ENCODE results near the gene SMS.

Gene SMS

GRCh38 chrX:21986596-21986995 lies 46.1 kb downstream of the SMS start:
- DNase-seq: no peak

DNA sequence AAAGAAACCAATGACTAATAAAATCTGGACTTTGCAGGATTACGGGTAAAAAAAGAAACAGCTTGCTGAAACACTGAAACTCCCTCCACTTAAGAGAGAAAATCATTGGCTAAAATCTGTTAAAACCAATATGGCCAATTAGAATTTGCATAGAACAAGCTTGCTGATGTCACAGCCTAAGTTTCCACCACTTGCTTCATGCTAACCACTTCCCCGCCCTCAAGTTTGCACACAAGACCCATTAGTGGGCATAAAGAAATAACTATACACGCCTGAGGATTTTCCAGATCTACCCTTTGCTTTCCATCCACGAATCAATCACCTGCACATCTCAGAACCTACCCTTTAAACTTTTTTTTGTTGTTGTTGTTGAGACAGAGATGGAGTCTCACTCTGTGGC lies 48.9 kb downstream of the SMS start:
- DNase-seq: no peak

DNA sequence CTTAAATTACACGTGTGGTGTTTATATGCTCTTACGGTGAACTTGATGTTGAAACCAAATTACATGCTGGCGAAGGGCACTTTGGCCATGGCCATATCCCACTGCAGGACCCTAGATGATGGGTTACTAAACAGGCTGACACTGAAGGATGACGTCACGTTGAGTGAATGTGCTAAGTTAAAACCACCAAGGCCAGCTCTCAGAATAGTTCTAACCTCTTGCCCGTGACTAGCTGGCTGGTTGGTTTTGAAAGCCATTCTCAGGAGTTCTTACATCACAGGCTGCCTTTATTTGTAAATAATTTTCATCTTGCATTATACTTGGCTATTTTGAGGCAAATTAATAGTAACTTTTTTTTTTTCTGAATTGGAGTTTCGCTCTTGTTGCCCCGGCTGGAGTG lies 50.3 kb downstream of the SMS start:
- DNase-seq: no peak

DNA sequence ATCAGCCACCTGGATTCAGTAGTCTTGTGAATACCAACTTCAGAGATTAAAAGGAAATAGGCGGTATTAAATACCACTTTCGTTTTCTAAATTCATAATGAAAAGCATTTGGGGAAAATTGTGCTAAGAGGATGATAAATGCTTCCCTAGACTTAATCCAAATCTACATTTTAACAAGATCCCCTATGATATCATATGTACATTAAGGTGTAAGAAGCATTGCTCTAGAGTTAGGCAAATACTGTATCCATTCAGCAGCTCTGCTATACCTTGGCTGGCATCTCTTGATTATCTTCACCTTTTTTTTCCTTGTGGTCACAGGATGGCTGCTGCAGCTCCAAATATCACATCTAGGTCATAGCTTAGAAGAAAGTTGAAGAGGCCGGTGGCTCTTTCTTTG lies 51.0 kb downstream of the SMS start:
- no peak for DNase-seq

- no peak for DNase-seq
Measured at GRCh38 chrX:21993265-21993664, 52.8 kb downstream of the SMS start.

DNA sequence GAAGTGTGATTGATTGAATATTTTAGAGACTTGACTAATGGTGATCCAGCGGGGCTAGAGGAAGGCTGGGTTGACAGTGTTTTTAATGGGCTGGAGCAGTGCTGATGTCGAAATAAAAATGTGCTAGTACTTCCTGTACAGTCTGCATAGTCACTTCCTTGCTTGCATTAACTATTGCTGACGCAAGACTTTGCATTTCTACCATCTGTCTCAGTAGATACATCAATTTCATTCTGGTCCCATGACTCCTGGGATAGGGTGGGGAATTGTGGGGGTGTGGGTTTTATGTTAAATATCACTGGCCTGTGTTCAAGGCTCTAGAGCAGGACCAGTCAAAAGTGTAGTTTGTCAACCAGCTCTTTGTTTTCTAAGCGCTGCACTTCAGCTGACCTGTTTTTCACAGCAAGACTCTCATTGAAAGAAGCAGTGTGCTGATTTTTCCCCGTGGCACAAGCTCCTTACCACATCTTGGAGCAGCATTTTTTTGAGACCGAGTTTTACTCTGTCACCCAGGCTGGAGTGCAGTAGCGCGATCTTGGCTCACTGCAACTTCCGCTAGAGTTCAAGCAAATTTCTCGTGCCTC lies 56.5 kb downstream of the SMS start:
- DNase-seq: no peak

GRCh38 chrX:21998037-21998436 lies 57.5 kb downstream of the SMS start:
- DNase-seq: no peak

DNA sequence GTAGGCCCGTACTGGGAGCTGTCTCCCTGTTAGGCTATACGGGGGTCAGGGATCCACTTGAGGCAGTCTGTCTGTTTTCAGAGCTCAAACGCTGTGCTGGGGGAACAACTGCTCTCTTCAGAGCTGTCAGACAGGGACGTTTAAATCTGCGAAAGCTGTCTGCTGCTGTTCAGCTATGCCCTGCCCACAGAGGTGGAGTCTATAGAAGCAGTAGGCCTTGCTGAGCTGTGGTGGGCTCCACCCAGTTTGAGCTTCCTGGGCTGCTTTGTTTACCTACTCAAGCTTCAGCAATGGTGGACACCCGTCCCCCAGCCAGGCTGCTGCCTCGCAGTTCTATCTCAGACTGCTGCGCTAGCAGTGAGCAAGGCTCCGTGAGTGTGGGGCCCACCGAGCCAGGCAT lies 64.4 kb downstream of the SMS start:
- DNase-seq: no peak

DNA sequence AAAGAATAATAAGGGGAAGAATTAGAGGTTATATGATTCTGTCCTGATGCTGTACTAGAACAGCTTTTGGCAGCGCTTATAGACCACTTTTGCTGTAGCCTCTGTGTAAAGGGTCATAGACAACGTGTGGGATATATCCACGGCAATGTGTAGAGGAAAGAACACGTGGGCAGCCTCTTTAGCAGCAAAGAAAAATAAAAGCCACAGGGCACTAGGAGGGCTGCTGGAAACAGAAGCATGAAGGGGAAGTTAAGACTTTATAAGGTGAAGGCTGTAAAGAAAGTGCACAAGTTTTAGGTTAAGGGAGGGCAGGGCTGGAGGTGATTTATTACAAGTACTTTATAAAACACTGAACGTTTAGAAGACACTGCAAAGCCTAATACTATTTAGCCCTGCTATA lies 71.5 kb downstream of the SMS start:
- DNase-seq: no peak

DNA sequence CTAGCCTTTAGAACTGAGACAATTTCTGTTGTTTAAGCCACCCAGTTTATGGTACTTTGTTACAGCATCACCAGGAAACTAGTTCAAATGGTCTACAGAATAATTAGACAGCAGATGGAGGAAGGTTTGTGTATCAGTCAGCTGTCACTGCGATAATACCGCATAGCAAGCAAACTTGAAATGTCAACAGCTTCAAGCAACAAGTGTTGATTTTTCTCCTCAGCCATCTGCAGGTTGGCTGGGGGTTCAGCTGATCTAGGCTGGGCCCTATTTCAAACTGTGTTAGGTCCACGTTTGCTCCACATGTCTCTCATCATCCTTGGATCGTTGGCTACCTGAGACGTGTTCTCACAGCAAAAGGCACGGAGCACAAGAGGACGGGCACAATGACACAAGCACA lies 72.4 kb downstream of the SMS start:
- no peak for DNase-seq

DNA sequence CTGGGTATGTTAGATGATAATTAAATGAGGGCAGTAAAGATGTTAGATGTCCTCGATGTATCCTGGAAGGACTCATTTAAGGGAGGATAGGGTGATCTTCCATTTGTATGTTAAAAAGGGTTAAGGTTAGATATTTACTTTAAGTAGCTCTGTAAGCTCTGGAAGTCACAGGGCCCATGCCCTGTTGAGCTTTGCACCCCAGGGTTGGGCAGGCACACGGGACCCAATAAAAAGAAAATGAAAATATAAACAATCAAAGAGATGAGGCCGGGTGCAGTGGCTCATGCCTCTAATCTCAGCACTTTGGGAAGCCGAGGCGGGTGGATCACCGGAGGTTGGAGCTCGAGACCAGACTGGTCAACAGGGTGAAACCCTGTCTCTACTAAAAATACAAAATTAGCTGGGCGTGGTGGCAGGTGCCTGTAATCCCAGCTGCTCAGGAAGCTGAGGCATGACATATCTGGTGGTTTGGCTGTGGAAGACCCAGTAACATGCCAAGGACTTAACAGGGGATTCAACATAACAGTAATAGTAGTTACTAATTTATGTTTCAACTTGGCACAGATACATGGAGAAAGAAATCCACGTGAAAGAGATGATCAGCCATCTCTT lies 74.7 kb downstream of the SMS start:
- no peak for DNase-seq

DNA sequence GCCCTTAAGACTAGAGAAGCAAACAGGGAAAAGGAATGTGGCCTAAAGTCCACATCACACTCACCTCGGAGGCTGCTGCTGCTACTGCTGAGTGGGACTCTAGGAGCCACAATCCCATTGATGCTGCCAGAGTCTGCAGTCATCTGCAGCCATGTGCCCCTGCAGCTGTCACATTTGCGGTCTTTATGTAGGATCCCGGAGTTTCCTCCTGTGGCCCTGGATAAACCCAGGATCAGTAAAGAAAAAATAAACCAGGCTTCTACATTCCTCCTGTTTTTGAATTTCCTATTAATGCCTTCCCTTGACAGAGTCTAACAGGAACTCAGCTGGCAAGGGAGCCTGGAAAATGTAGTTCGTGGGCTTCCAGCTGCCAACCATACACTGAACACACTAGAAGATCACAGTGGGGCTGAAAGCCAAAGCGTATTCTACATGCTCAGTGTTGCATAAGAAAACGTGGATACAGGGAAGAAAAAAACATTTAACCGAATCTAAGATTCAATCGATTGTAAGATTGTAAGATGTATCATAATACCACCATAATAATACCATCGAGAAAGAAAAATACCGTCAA lies 81.3 kb downstream of the SMS start:
- no peak for DNase-seq

DNA sequence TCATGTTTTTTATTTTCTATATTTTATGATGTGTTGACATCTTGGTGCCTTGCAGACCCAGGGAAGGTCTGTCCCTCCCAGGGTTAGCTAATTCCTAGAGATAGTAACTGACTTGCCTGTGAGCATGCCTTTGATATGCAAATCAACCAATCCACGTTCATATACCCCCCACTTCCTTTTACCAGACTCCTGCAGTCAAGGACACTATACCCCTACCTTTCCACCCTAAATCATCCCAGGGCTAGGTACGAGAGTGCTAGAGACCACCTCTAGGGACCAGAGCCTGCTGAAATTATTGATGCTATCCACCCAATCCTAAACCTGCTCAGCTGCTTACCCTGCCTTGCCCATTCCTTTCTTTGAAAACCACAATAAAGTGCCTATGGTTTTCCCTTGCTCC lies 84.1 kb downstream of the SMS start:
- DNase-seq: no peak

GRCh38 chrX:22025751-22026150 lies 85.2 kb downstream of the SMS start:
- no peak for DNase-seq

DNA sequence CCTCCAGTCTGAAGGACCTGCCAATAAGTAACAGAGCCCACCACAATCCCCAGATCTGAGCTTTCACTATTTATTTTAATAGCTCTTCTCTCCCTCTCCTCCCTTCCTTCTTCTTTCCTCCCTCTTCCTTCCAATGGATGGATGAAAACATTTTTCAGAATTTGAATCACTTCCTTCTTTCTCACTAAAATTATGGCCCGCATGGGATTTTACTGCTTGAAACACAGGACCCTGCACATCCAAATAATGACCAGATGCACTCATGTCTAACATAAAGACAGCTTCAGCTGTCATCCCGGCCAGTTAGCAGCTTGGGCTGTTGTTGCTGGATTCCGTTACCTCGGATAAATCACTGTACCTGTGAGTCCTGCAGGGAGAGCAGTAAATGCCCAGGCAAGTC lies 86.2 kb downstream of the SMS start:
- DNase-seq: no peak

GRCh38 chrX:22032084-22032483 lies 91.6 kb downstream of the SMS start, which contains the start of gene PHEX:
Gene PHEX, plus strand, starts transcription at chrX:22032325. Its CDS starts 681 bp downstream, at chrX:22033006.
- DNase-seq: no peak

- no peak for DNase-seq
Measured at GRCh38 chrX:22032506-22032905, 92.0 kb downstream of the SMS start.

DNA sequence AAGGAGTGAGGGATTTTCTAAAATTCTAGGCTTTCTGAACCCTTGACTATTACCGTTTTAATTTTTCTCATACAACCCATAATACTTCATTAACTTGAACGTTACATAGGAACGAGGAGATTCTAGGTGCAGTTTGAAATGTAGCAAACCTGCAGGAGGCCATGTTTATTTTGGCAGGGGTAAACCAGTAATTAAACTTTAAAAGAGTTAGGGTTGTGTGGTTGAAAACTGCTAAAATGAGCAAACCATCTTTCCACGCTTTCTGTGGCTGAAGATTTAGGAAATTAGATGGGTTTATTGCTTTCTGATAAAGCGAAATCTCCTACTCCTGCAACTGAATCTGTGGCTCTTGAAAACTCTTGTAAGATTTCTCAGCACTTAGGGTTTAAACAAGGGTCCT lies 93.3 kb downstream of the SMS start:
- DNase-seq: peak; percentile 31

DNA sequence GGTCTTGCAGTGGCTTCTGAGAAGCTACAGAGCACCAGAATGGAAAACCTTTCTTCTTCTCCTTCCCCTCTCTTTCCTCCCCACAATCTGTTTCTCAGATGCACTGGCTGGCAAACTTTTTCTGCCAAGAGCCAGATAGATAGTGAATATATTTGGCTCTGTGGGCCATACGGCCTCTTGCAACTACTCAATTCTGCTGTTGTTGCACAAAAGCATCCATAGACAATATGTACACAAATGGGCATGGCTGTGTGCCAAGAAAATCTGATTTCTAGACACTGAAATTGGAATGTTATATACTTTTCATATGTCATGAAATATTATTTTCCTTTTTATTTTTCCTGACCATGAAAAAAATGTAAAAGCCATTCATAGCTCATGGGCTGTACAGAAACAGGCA lies 94.7 kb downstream of the SMS start:
- no peak for DNase-seq

DNA sequence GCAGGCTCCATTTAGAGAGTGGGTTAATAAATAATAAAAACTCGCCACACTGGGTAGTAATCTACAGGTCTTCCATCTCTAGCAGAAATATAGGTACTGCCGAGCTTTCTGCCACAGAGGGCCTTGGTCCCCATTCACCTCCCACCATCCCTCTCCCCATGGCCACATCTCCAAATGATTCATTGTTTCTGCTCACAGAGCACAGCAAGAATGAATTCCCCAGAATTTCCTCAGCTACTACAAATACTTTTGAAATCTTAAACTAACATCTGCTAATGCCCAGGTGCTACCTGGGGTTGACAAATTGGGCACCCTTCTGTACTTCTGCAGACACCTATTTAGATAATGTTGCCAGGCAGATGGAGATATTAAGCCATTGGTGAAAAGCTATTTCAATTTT lies 96.7 kb downstream of the SMS start:
- DNase-seq: no peak

- no peak for DNase-seq
Measured at GRCh38 chrX:22037911-22038537, 97.5 kb downstream of the SMS start.

GRCh38 chrX:22039541-22039940 lies 99.0 kb downstream of the SMS start:
- DNase-seq: no peak

- DNase-seq: no peak
Measured at GRCh38 chrX:22040184-22040583, 99.7 kb downstream of the SMS start.

- no peak for DNase-seq
Measured at GRCh38 chrX:22041907-22042530, 101.5 kb downstream of the SMS start.
